ENCODE data around the gene ENTPD8.

ENTPD8 gene

GRCh38 chr9:137441289-137441934 lies at the start of gene ENTPD8:
Gene ENTPD8 (minus strand): TSS chr9:137441357. CDS start chr9:137438285, 3,072 bp downstream.
- Histone ChIP-seq H3K4me3 (ENCODE audit: low read length) (peak within 1 kb of the TSS; percentile 57), H3K9ac (ENCODE audit: low read depth, low read length) (no peak within 1 kb of the TSS)

GRCh38 chr9:137490532-137491186 lies 49.5 kb upstream of the ENTPD8 start:
- Histone ChIP-seq H3K9ac (ENCODE audit: low read depth, low read length) (no peak overlapping the region), H3K4me1 (ENCODE audit: insufficient read depth, low read length) (no peaks in the 10 kb centered on the region), H3K4me3 (ENCODE audit: low read length) (no peak overlapping the region), H3K27me3 (ENCODE audit: insufficient read depth, low read length) (no peaks in the 10 kb centered on the region), H3K27ac (ENCODE audit: low read length) (no peak overlapping the region), H3K9me3 (ENCODE audit: insufficient read depth, low read depth, low read length) (no peaks in the 10 kb centered on the region), H3K36me3 (ENCODE audit: insufficient read depth, low read depth, low read length) (no peaks in the 10 kb centered on the region)

More at GRCh38 chr9:137441289-137441934, at the start of gene ENTPD8:
- Histone ChIP-seq H3K27ac (ENCODE audit: low read length) (no peak within 1 kb of the TSS), H3K9me3 (ENCODE audit: insufficient read depth, low read depth, low read length) (no peaks in the 10 kb centered on the region), H3K36me3 (ENCODE audit: insufficient read depth, low read depth, low read length) (no peaks in the 10 kb centered on the region), H3K4me1 (ENCODE audit: insufficient read depth, low read length) (no peaks in the 10 kb centered on the region), H3K27me3 (ENCODE audit: insufficient read depth, low read length) (peaks cover 9% of the 10 kb centered on the region; the same call in 1 of the 2 replicates)

GRCh38 chr9:137488906-137489305 lies 47.7 kb upstream of the ENTPD8 start:
- H3K4me1 ChIP-seq (ENCODE audit: insufficient read depth, low read length), result no peaks in the 10 kb centered on the region
- no peaks in the 10 kb centered on the region for H3K9me3 ChIP-seq (ENCODE audit: insufficient read depth, low read depth, low read length)
- H3K4me3 ChIP-seq (ENCODE audit: low read length), result no peak overlapping the region
- no peaks in the 10 kb centered on the region for H3K36me3 ChIP-seq (ENCODE audit: insufficient read depth, low read depth, low read length)
- H3K27me3 ChIP-seq (ENCODE audit: insufficient read depth, low read length), result no peaks in the 10 kb centered on the region
- no peak overlapping the region for H3K27ac ChIP-seq (ENCODE audit: low read length)
- no peak overlapping the region for H3K9ac ChIP-seq (ENCODE audit: low read depth, low read length)

GRCh38 chr9:137488327-137488653 lies 47.1 kb upstream of the ENTPD8 start:
- no peaks in the 10 kb centered on the region for H3K36me3 ChIP-seq (ENCODE audit: insufficient read depth, low read depth, low read length)
- no peak overlapping the region for H3K27ac ChIP-seq (ENCODE audit: low read length)
- H3K9ac ChIP-seq (ENCODE audit: low read depth, low read length), result no peak overlapping the region
- H3K4me3 ChIP-seq (ENCODE audit: low read length), result no peak overlapping the region
- no peaks in the 10 kb centered on the region for H3K4me1 ChIP-seq (ENCODE audit: insufficient read depth, low read length)
- no peaks in the 10 kb centered on the region for H3K9me3 ChIP-seq (ENCODE audit: insufficient read depth, low read depth, low read length)
- H3K27me3 ChIP-seq (ENCODE audit: insufficient read depth, low read length), result no peaks in the 10 kb centered on the region

GRCh38 chr9:137487454-137488326 lies 46.5 kb upstream of the ENTPD8 start:
- Histone ChIP-seq H3K4me1 (ENCODE audit: insufficient read depth, low read length) (no peaks in the 10 kb centered on the region), H3K9ac (ENCODE audit: low read depth, low read length) (no peak overlapping the region), H3K9me3 (ENCODE audit: insufficient read depth, low read depth, low read length) (no peaks in the 10 kb centered on the region), H3K36me3 (ENCODE audit: insufficient read depth, low read depth, low read length) (no peaks in the 10 kb centered on the region), H3K4me3 (ENCODE audit: low read length) (no peak overlapping the region), H3K27ac (ENCODE audit: low read length) (no peak overlapping the region), H3K27me3 (ENCODE audit: insufficient read depth, low read length) (no peaks in the 10 kb centered on the region)

- H3K36me3 ChIP-seq (ENCODE audit: insufficient read depth, low read depth, low read length), result no peaks in the 10 kb centered on the region
- H3K9me3 ChIP-seq (ENCODE audit: insufficient read depth, low read depth, low read length), result no peaks in the 10 kb centered on the region
- no peak overlapping the region for H3K27ac ChIP-seq (ENCODE audit: low read length)
- H3K9ac ChIP-seq (ENCODE audit: low read depth, low read length), result no peak overlapping the region
- H3K4me1 ChIP-seq (ENCODE audit: insufficient read depth, low read length), result no peaks in the 10 kb centered on the region
- no peaks in the 10 kb centered on the region for H3K27me3 ChIP-seq (ENCODE audit: insufficient read depth, low read length)
- no peak overlapping the region for H3K4me3 ChIP-seq (ENCODE audit: low read length)
Observed at GRCh38 chr9:137486545-137487453, 45.6 kb upstream of the ENTPD8 start.

- no peak overlapping the region for H3K4me3 ChIP-seq (ENCODE audit: low read length)
- H3K9me3 ChIP-seq (ENCODE audit: insufficient read depth, low read depth, low read length), result no peaks in the 10 kb centered on the region
- no peaks in the 10 kb centered on the region for H3K4me1 ChIP-seq (ENCODE audit: insufficient read depth, low read length)
- H3K9ac ChIP-seq (ENCODE audit: low read depth, low read length), result no peak overlapping the region
- H3K27ac ChIP-seq (ENCODE audit: low read length), result no peak overlapping the region
- H3K27me3 ChIP-seq (ENCODE audit: insufficient read depth, low read length), result no peaks in the 10 kb centered on the region
- no peaks in the 10 kb centered on the region for H3K36me3 ChIP-seq (ENCODE audit: insufficient read depth, low read depth, low read length)
Observed at GRCh38 chr9:137486141-137486490, 45.0 kb upstream of the ENTPD8 start.

- Histone ChIP-seq H3K27ac (ENCODE audit: low read length) (no peak overlapping the region), H3K36me3 (ENCODE audit: insufficient read depth, low read depth, low read length) (no peaks in the 10 kb centered on the region), H3K4me1 (ENCODE audit: insufficient read depth, low read length) (no peaks in the 10 kb centered on the region), H3K9ac (ENCODE audit: low read depth, low read length) (no peak overlapping the region), H3K27me3 (ENCODE audit: insufficient read depth, low read length) (no peaks in the 10 kb centered on the region), H3K9me3 (ENCODE audit: insufficient read depth, low read depth, low read length) (no peaks in the 10 kb centered on the region), H3K4me3 (ENCODE audit: low read length) (no peak overlapping the region)
Observed at GRCh38 chr9:137485343-137486140, 44.4 kb upstream of the ENTPD8 start.

- Histone ChIP-seq H3K27me3 (ENCODE audit: insufficient read depth, low read length) (no peaks in the 10 kb centered on the region), H3K9me3 (ENCODE audit: insufficient read depth, low read depth, low read length) (no peaks in the 10 kb centered on the region), H3K36me3 (ENCODE audit: insufficient read depth, low read depth, low read length) (no peaks in the 10 kb centered on the region), H3K4me1 (ENCODE audit: insufficient read depth, low read length) (no peaks in the 10 kb centered on the region), H3K4me3 (ENCODE audit: low read length) (no peak overlapping the region), H3K9ac (ENCODE audit: low read depth, low read length) (no peak overlapping the region), H3K27ac (ENCODE audit: low read length) (no peak overlapping the region)
Observed at GRCh38 chr9:137484551-137485315, 43.6 kb upstream of the ENTPD8 start.

- H3K4me3 ChIP-seq (ENCODE audit: low read length), result no peak overlapping the region
- no peak overlapping the region for H3K27ac ChIP-seq (ENCODE audit: low read length)
- no peaks in the 10 kb centered on the region for H3K4me1 ChIP-seq (ENCODE audit: insufficient read depth, low read length)
- H3K36me3 ChIP-seq (ENCODE audit: insufficient read depth, low read depth, low read length), result no peaks in the 10 kb centered on the region
- H3K27me3 ChIP-seq (ENCODE audit: insufficient read depth, low read length), result no peaks in the 10 kb centered on the region
- H3K9me3 ChIP-seq (ENCODE audit: insufficient read depth, low read depth, low read length), result no peaks in the 10 kb centered on the region
- H3K9ac ChIP-seq (ENCODE audit: low read depth, low read length), result no peak overlapping the region
Observed at GRCh38 chr9:137482094-137482781, 41.1 kb upstream of the ENTPD8 start.

Data from iPS-20b (cell line).